Measurements from ENCODE around the gene ASB18. TPM values are rescaled to one million over a fixed set of nuclear protein-coding genes. Genes with fewer than 3 reads are reported as not detected.

ASB18 gene
- total and polyA plus RNA-seq, 4 donors, result not detected

GRCh38 chr2:236204953-236205352 lies 59.3 kb downstream of the ASB18 start (continued):
- no peak for TF ChIP-seq HNF4A (conservative IDR thresholded peaks at IDR 0.05)
- TF ChIP-seq GABPA (IDR thresholded peaks at IDR 0.05 in 1 of 2, conservative IDR thresholded peaks at IDR 0.05 in 1 of 2), result no peak

- 53% methylated on average over 7 of the region's 7 CpGs for WGBS
- no peaks in the 10 kb centered on the region for H3K4me1 ChIP-seq (ENCODE audit: control insufficient read depth in 4 of 4, insufficient read depth in 4 of 4, low read length in 3 of 4)
- H3K27ac ChIP-seq (ENCODE audit: low read depth in 1 of 2, low read length in 2 of 2), result no peak overlapping the region
- peaks cover 0 to 7% (median 3%) of the 10 kb centered on the region in 4 donors for H3K9me3 ChIP-seq (ENCODE audit: control insufficient read depth in 4 of 4, low read length in 3 of 4)
- no peak overlapping the region for H3K4me3 ChIP-seq (ENCODE audit: low read depth in 1 of 3, low read length in 3 of 3)
- no peak for TF ChIP-seq TAF1 (conservative IDR thresholded peaks at IDR 0.05)
- TF ChIP-seq HNF4G (IDR thresholded peaks at IDR 0.05), result no peak
- no peak for TF ChIP-seq YY1 (IDR thresholded peaks at IDR 0.05)
- no peak for TF ChIP-seq EGR1 (IDR thresholded peaks at IDR 0.05; ENCODE audit: low read depth in 2 of 2)
- TF ChIP-seq MAX (IDR thresholded peaks at IDR 0.05), result no peak
- TF ChIP-seq JUND (IDR thresholded peaks at IDR 0.05), result no peak
- TF ChIP-seq GABPA (IDR thresholded peaks at IDR 0.05 in 1 of 2, conservative IDR thresholded peaks at IDR 0.05 in 1 of 2), result no peak
- TF ChIP-seq ATF3 (IDR thresholded peaks at IDR 0.05), result no peak
- no peak for TF ChIP-seq HNF4A (conservative IDR thresholded peaks at IDR 0.05)
- TF ChIP-seq RXRA (IDR thresholded peaks at IDR 0.05), result no peak
- no peak for TF ChIP-seq FOXA1 (IDR thresholded peaks at IDR 0.05)
- TF ChIP-seq SP1 (IDR thresholded peaks at IDR 0.05), result no peak
- TF ChIP-seq NR2F2 (IDR thresholded peaks at IDR 0.05), result no peak
- TF ChIP-seq RAD21 (IDR thresholded peaks at IDR 0.05), result no peak
- no peak for TF ChIP-seq FOXA2 (IDR thresholded peaks at IDR 0.05)
- no peak for TF ChIP-seq REST (IDR thresholded peaks at IDR 0.05)
- no peak for TF ChIP-seq CTCF (IDR thresholded peaks at IDR 0.05; ENCODE audit: low read depth, low read length, missing input control)
- TF ChIP-seq ZBTB33 (IDR thresholded peaks at IDR 0.05), result no peak
- no peaks in the 10 kb centered on the region for H3K27me3 ChIP-seq (ENCODE audit: control insufficient read depth in 4 of 4, insufficient read depth in 4 of 4, low read length in 3 of 4)
- H3K36me3 ChIP-seq (ENCODE audit: control insufficient read depth in 4 of 4, insufficient read depth in 3 of 4, low read depth in 1 of 4, low read length in 3 of 4), result no peaks in the 10 kb centered on the region
- H3K9ac ChIP-seq (ENCODE audit: low read depth in 1 of 2, low read length in 2 of 2), result no peak overlapping the region
- DNase-seq (ENCODE audit: low spot score), result no peak
Observed at GRCh38 chr2:236200378-236200777, 63.8 kb downstream of the ASB18 start.
